A673 (cell line): ENCODE results near the gene NOP16. TPM values are rescaled to one million over a fixed set of nuclear protein-coding genes. Genes with fewer than 3 reads are reported as not detected.

Experiments
- BruUV-seq: library from RNA; stranded (reverse); fragments of 400-500 nt; replicated peaks from 2 replicates; lab custom pipeline; 2021; lab: Mats Ljungman, UMichigan
- CTCF ChIA-PET: fragments of 300-600 bp; sonication (Branson Sonifier 250); formaldehyde crosslinking; loops from one replicate; lab custom pipeline; 2022; ENCODE audit warnings: antibody characterized with exemption; lab: Charles Lee
- POLR2A ChIA-PET: fragments of 300-600 bp; sonication (Branson Sonifier 250); formaldehyde crosslinking; loops from one replicate; lab custom pipeline; 2022; ENCODE audit warnings: antibody characterized with exemption; ENCODE audit not compliant: low non-redundant PET; lab: Charles Lee
- DNase-seq: peaks from one replicate; pipeline ENCODE4 v3.0.0-alpha.2; 2015; ENCODE audit warnings: low spot score
- H3K27ac ChIP-seq: fragments of 200-600 bp; sonication (generic); 2 replicates; pipeline ENCODE4 v1.5.1; 2016; ENCODE audit warnings: mixed run types, low read depth, mild to moderate bottlenecking, mixed read lengths, antibody characterized with exemption, low read length; ENCODE audit not compliant: poor library complexity, severe bottlenecking
- H3K27me3 ChIP-seq: fragments of 200-600 bp; sonication (generic); replicated peaks from 2 replicates; pipeline ENCODE4 v1.6.1; 2017; ENCODE audit warnings: mixed run types, low read depth, mild to moderate bottlenecking, mixed read lengths, antibody characterized with exemption, low read length; ENCODE audit not compliant: insufficient read depth, poor library complexity
- H3K36me3 ChIP-seq: fragments of 200-600 bp; sonication (generic); 2 replicates; pipeline ENCODE4 v1.6.1; 2016; ENCODE audit warnings: mixed run types, mild to moderate bottlenecking, mixed read lengths, antibody characterized with exemption, low read length; ENCODE audit not compliant: insufficient read depth, poor library complexity, severe bottlenecking
- H3K4me1 ChIP-seq: fragments of 200-600 bp; sonication (generic); 2 replicates; pipeline ENCODE4 v1.6.1; 2017; ENCODE audit warnings: mixed run types, mild to moderate bottlenecking, mixed read lengths, antibody characterized with exemption, low read length; ENCODE audit not compliant: insufficient read depth, poor library complexity, severe bottlenecking
- H3K4me3 ChIP-seq: fragments of 200-600 bp; sonication (generic); 2 replicates; pipeline ENCODE4 v1.5.1; 2016; ENCODE audit warnings: low read depth, mixed run types, mild to moderate bottlenecking, mixed read lengths, low read length; ENCODE audit not compliant: poor library complexity, severe bottlenecking
- H3K9me3 ChIP-seq: fragments of 200-600 bp; sonication (generic); 2 replicates; pipeline ENCODE4 v1.6.1; 2016; ENCODE audit warnings: mixed run types, low read depth, mild to moderate bottlenecking, mixed read lengths, antibody characterized with exemption, low read length; ENCODE audit not compliant: poor library complexity, severe bottlenecking
- CTCF ChIP-seq: fragments of 300-800, 200-600 bp; sonication (generic); conservative IDR thresholded peaks from 2 replicates; pipeline ENCODE4 v1.5.1; 2017; ENCODE audit warnings: low read depth, mild to moderate bottlenecking, antibody characterized with exemption, low read length, moderate library complexity, mixed read lengths
- EZH2 ChIP-seq: fragments of 200-600 bp; sonication (generic); IDR thresholded peaks from 2 replicates; pipeline ENCODE4 v1.6.1; 2017; ENCODE audit warnings: borderline replicate concordance, low read depth, mild to moderate bottlenecking, mixed read lengths, antibody characterized with exemption, low read length; ENCODE audit not compliant: poor library complexity, severe bottlenecking
- intact Hi-C: fragments of 100-400 bp; cut with micrococcal nuclease; formaldehyde crosslinking; loops from one replicate; pipeline ENCODE4 v1.10.0; 2022; ENCODE audit not compliant: unreplicated experiment
- total RNA-seq: library from RNA; stranded (reverse); gene quantifications from 2 replicates; pipeline ENCODE4 v1.2.3, GENCODE V29; 2021

The NOP16 gene
- total RNA-seq, 1 experiment from 2014 or later, result 66.0 TPM

GRCh38 chr5:176432707-176433106 lies 44.3 kb upstream of the NOP16 start:
- no peak overlapping the region for H3K4me3 ChIP-seq
- H3K9me3 ChIP-seq, result no peaks in the 10 kb centered on the region
- intact Hi-C loops, result no loop called here
- no peaks in the 10 kb centered on the region for H3K36me3 ChIP-seq
- no peak for DNase-seq
- CTCF ChIA-PET, result no interaction called here
- no peaks in the 10 kb centered on the region for H3K4me1 ChIP-seq
- POLR2A ChIA-PET, result no interaction called here
- no peaks in the 10 kb centered on the region for H3K27me3 ChIP-seq
- no peak overlapping the region for H3K27ac ChIP-seq
- no TSS peak for BruUV-seq
- TF ChIP-seq CTCF (no peak), EZH2 (no peak)

GRCh38 chr5:176429972-176430371 lies 41.6 kb upstream of the NOP16 start:
- TF ChIP-seq EZH2 (no peak), CTCF (no peak)
- no peaks in the 10 kb centered on the region for H3K4me1 ChIP-seq
- H3K4me3 ChIP-seq, result no peak overlapping the region
- no peaks in the 10 kb centered on the region for H3K36me3 ChIP-seq
- intact Hi-C loops, result no loop called here
- ChIA-PET CTCF (no interaction called here), POLR2A (no interaction called here)
- no peak overlapping the region for H3K27ac ChIP-seq
- no peaks in the 10 kb centered on the region for H3K27me3 ChIP-seq
- H3K9me3 ChIP-seq, result no peaks in the 10 kb centered on the region
- BruUV-seq, result no TSS peak
- no peak for DNase-seq

GRCh38 chr5:176427971-176428370 lies 39.6 kb upstream of the NOP16 start:
- no peak overlapping the region for H3K27ac ChIP-seq
- H3K4me1 ChIP-seq, result no peaks in the 10 kb centered on the region
- BruUV-seq, result no TSS peak
- no peaks in the 10 kb centered on the region for H3K27me3 ChIP-seq
- CTCF ChIA-PET, result no interaction called here
- H3K36me3 ChIP-seq, result no peaks in the 10 kb centered on the region
- no peak overlapping the region for H3K4me3 ChIP-seq
- no peaks in the 10 kb centered on the region for H3K9me3 ChIP-seq
- intact Hi-C loops, result no loop called here
- TF ChIP-seq EZH2 (no peak), CTCF (no peak)
- DNase-seq, result no peak
- POLR2A ChIA-PET, result no interaction called here
